HCT116 (cell line): ENCODE results near the gene AARS2. TPM values are rescaled to one million over a fixed set of nuclear protein-coding genes. Genes with fewer than 3 reads are reported as not detected.
A peak's percentile ranks its signal among the peaks of the same experiment; 100 is the strongest.

ENCODE experiments used
- ATAC-seq: fragments of 200-7000 bp; cut with Tn5 transposase; 2 replicates; pipeline ENCODE4 v1.9.1; 2020; ENCODE audit warnings: mild to moderate bottlenecking, moderate library complexity
- BruUV-seq: library from RNA; stranded (reverse); fragments of 400-500 nt; replicated peaks from 2 replicates; lab custom pipeline; 2021; lab: Mats Ljungman, UMichigan
- CTCF ChIA-PET: fragments of 300-600 bp; sonication (Branson Sonifier 250); formaldehyde crosslinking; loops from one replicate; lab custom pipeline; 2021; ENCODE audit warnings: antibody characterized with exemption; lab: Charles Lee
- POLR2A ChIA-PET: fragments of 300-600, 350-600 bp; sonication (Branson Sonifier 250); formaldehyde crosslinking; loops from one replicate; lab custom pipeline; 2021; ENCODE audit warnings: antibody characterized with exemption; lab: Charles Lee
- RAD21 ChIA-PET, 2 experiments: fragments of 300-600 bp; sonication (Branson Sonifier 250); formaldehyde crosslinking; loops; one replicate each; lab custom pipeline; 2023; ENCODE audit warnings: low total read pairs in 2 of 2; ENCODE audit not compliant: uncharacterized antibody in 2 of 2, unreplicated experiment in 2 of 2, low non-redundant PET in 1 of 2; lab: Charles Lee
- DNase-seq: peaks from one replicate; pipeline ENCODE4 v3.0.0-alpha.2; 2010; ENCODE audit warnings: low read depth, low spot score
- H2AFZ ChIP-seq: fragments of 200-600 bp; shearing (Covaris generic), sonication (generic); 2 replicates; pipeline ENCODE4 v1.6.1; 2017; ENCODE audit warnings: low read depth, mixed run types, mixed read lengths, antibody characterized with exemption, low read length; ENCODE audit not compliant: poor library complexity, severe bottlenecking
- H3K27ac ChIP-seq: 2 replicates; pipeline ENCODE4 v1.5.1; 2012; ENCODE audit warnings: low read depth, low read length
- H3K27me3 ChIP-seq: fragments of 200-600 bp; sonication (generic); 2 replicates; pipeline ENCODE4 v1.6.1; 2016; ENCODE audit warnings: mixed run types, low read length, mixed read lengths; ENCODE audit not compliant: insufficient read depth
- H3K36me3 ChIP-seq, 2 experiments: fragments of 200-500 bp in 1 of 2; fragments of 200-600 bp in 1 of 2; sonication (Bioruptor generic) in 1 of 2; sonication (generic) in 1 of 2; 2 replicates each; pipeline versions ENCODE4 v1.5.1 to v1.6.1; 2014 to 2016; ENCODE audit warnings: low read length in 2 of 2, inconsistent platforms in 1 of 2, mixed read lengths in 1 of 2, mixed run types in 1 of 2; ENCODE audit not compliant: insufficient read depth in 2 of 2, control insufficient read depth in 1 of 2
- H3K4me1 ChIP-seq, 2 experiments: fragments of 200-600 bp in 1 of 2; sonication (generic) in 1 of 2; 2 replicates each; pipeline versions ENCODE4 v1.5.1 to v1.6.1; 2012 to 2017; ENCODE audit warnings: low read length in 2 of 2, inconsistent platforms in 1 of 2, mild to moderate bottlenecking in 1 of 2, mixed read lengths in 1 of 2, mixed run types in 1 of 2, moderate library complexity in 1 of 2; ENCODE audit not compliant: insufficient read depth in 2 of 2, control insufficient read depth in 1 of 2
- H3K4me2 ChIP-seq: fragments of 200-600 bp; sonication (generic); 2 replicates; pipeline ENCODE4 v1.6.1; 2017; ENCODE audit warnings: mixed run types, low read length, mixed read lengths
- H3K4me3 ChIP-seq, 2 experiments: fragments of 200-600 bp in 1 of 2; sonication (generic) in 1 of 2; replicated peaks in 1 of 2; 2 replicates each; pipeline ENCODE4 v1.5.1; 2011 to 2016; ENCODE audit warnings: low read length in 2 of 2, control low read depth in 1 of 2, low read depth in 1 of 2, mild to moderate bottlenecking in 1 of 2, mixed read lengths in 1 of 2, mixed run types in 1 of 2
- H3K79me2 ChIP-seq: fragments of 200-600 bp; sonication (generic); 2 replicates; pipeline ENCODE4 v1.6.1; 2017; ENCODE audit warnings: mild to moderate bottlenecking, mixed run types, low read length, moderate library complexity, mixed read lengths; ENCODE audit not compliant: insufficient read depth
- H3K9ac ChIP-seq: fragments of 200-600 bp; sonication (generic); 2 replicates; pipeline ENCODE4 v1.6.1; 2016; ENCODE audit warnings: low read length, mixed read lengths
- H3K9me2 ChIP-seq: fragments of 200-600 bp; sonication (generic), shearing (Covaris generic); 2 replicates; pipeline ENCODE4 v1.6.1; 2017; ENCODE audit warnings: mixed run types, mild to moderate bottlenecking, moderate library complexity; ENCODE audit not compliant: insufficient read depth
- H3K9me3 ChIP-seq, 2 experiments: fragments of 200-500 bp in 1 of 2; fragments of 200-600 bp in 1 of 2; sonication (Bioruptor generic) in 1 of 2; sonication (generic) in 1 of 2; 2 replicates each; pipeline ENCODE4 v1.6.1; 2014 to 2017; ENCODE audit warnings: low read length in 2 of 2, mixed read lengths in 2 of 2, inconsistent platforms in 1 of 2, low read depth in 1 of 2, mild to moderate bottlenecking in 1 of 2, mixed run types in 1 of 2, moderate library complexity in 1 of 2; ENCODE audit not compliant: control insufficient read depth in 1 of 2, insufficient read depth in 1 of 2
- H4K20me1 ChIP-seq: fragments of 200-600 bp; sonication (generic), shearing (Covaris generic); 2 replicates; pipeline ENCODE4 v1.6.1; 2017; ENCODE audit warnings: mixed run types, mild to moderate bottlenecking, moderate library complexity; ENCODE audit not compliant: insufficient read depth
- CBX3 ChIP-seq: IDR thresholded peaks from 2 replicates; pipeline ENCODE4 v1.6.1; 2012; ENCODE audit warnings: low read depth
- CEBPB ChIP-seq: IDR thresholded peaks from 2 replicates; pipeline ENCODE4 v1.6.1; 2012; ENCODE audit warnings: low read depth
- EGR1 ChIP-seq: IDR thresholded peaks from 2 replicates; pipeline ENCODE4 v1.6.1; 2012; ENCODE audit warnings: low read depth
- ELF1 ChIP-seq: IDR thresholded peaks from 2 replicates; pipeline ENCODE4 v1.6.1; 2012; ENCODE audit warnings: low read depth, borderline replicate concordance
- EZH2 ChIP-seq: fragments of 200-600 bp; sonication (generic); IDR thresholded peaks from 2 replicates; pipeline ENCODE4 v1.6.1; 2017; ENCODE audit warnings: antibody characterized with exemption, mixed run types
- EZH2phosphoT487 ChIP-seq: fragments of 200-600 bp; IDR thresholded peaks from 2 replicates; pipeline ENCODE4 v1.6.1; 2018; ENCODE audit warnings: antibody characterized with exemption, borderline replicate concordance
- JUND ChIP-seq: IDR thresholded peaks from 2 replicates; pipeline ENCODE4 v1.6.1; 2012
- RAD21 ChIP-seq: IDR thresholded peaks from 2 replicates; pipeline ENCODE4 v1.6.1; 2012; ENCODE audit warnings: low read depth, mild to moderate bottlenecking
- SIN3A ChIP-seq: IDR thresholded peaks from 2 replicates; pipeline ENCODE4 v1.6.1; 2012; ENCODE audit warnings: low read depth
- SP1 ChIP-seq: IDR thresholded peaks from 2 replicates; pipeline ENCODE4 v1.6.1; 2012; ENCODE audit warnings: low read depth
- SRF ChIP-seq: IDR thresholded peaks from 2 replicates; pipeline ENCODE4 v1.6.1; 2012; ENCODE audit warnings: low read depth
- TCF7L2 ChIP-seq: IDR thresholded peaks from 2 replicates; pipeline ENCODE4 v1.7.0; 2011; ENCODE audit warnings: borderline replicate concordance, inconsistent platforms; ENCODE audit not compliant: insufficient read depth, insufficient read length; ENCODE audit errors: extremely low read depth
- YY1 ChIP-seq: IDR thresholded peaks from 2 replicates; pipeline ENCODE4 v1.6.1; 2011; ENCODE audit warnings: low read length, low read depth, moderate library complexity, mild to moderate bottlenecking; ENCODE audit not compliant: insufficient replicate concordance; ENCODE audit errors: extremely low read depth
- ZFX ChIP-seq: fragments of 450-650 bp; IDR thresholded peaks from 2 replicates; pipeline ENCODE4 v1.6.1; 2017
- ZNF274 ChIP-seq: fragments of 200-500 bp; sonication (Bioruptor generic); IDR thresholded peaks from 2 replicates; pipeline ENCODE4 v1.6.1; 2014; ENCODE audit warnings: mild to moderate bottlenecking, low read depth, low read length, inconsistent platforms
- intact Hi-C: fragments of 100-400 bp; cut with micrococcal nuclease; formaldehyde crosslinking; loops from 2 replicates; pipeline ENCODE4 v1.10.0; 2022
- total RNA-seq: library from RNA; stranded (reverse); gene quantifications from one replicate; pipeline ENCODE4 v1.2.1, GENCODE V29; 2021; ENCODE audit not compliant: unreplicated experiment

AARS2 gene
- total RNA-seq, 1 experiment from 2014 or later, result 14.9 TPM

- Histone ChIP-seq H3K36me3 (peaks cover 25 to 32% of the 10 kb centered on the region in 2 experiments; a peak in 3 of 4 replicates), H3K4me2 (peak overlapping the region; percentile 82), H4K20me1 (no peaks in the 10 kb centered on the region), H3K9me2 (no peaks in the 10 kb centered on the region), H3K79me2 (peaks cover 19% of the 10 kb centered on the region), H3K4me1 (peaks cover 6 to 16% of the 10 kb centered on the region in 2 experiments), H3K27ac (no peak overlapping the region), H2AFZ (no peak overlapping the region), H3K4me3 (peak overlapping the region; percentile 97 to 98), H3K27me3 (no peaks in the 10 kb centered on the region), H3K9ac (peak overlapping the region; percentile 86; the same call in 1 of the 2 replicates), H3K9me3 (no peaks in the 10 kb centered on the region)
- ATAC-seq (no peak), DNase-seq (no peak)
- ChIA-PET CTCF (no interaction called here), RAD21 (no interaction called here), POLR2A (no interaction called here)
- TF ChIP-seq EZH2 (no peak), ELF1 (no peak)
- no TSS peak for BruUV-seq
- intact Hi-C loops, result no loop called here
Observed at GRCh38 chr6:44311767-44312166, 1.4 kb downstream of the AARS2 start.

- no peak for TF ChIP-seq TCF7L2
- TF ChIP-seq YY1, result no peak
- no peak for TF ChIP-seq RAD21
- TF ChIP-seq EGR1, result no peak
- TF ChIP-seq SRF, result no peak
- TF ChIP-seq ZFX, result no peak
- TF ChIP-seq EZH2, result no peak
- TF ChIP-seq ELF1, result no peak
- TF ChIP-seq SIN3A, result no peak
- no peak for TF ChIP-seq EZH2phosphoT487
- no peak for TF ChIP-seq CBX3
- TF ChIP-seq ZNF274, result no peak
- TF ChIP-seq SP1, result no peak
- no peak for TF ChIP-seq CEBPB
- no peak for TF ChIP-seq JUND
- ChIA-PET RAD21 (no interaction called here), POLR2A (no interaction called here), CTCF (no interaction called here)
- peaks cover 19% of the 10 kb centered on the region for H3K79me2 ChIP-seq
- no peaks in the 10 kb centered on the region for H3K9me3 ChIP-seq
- ATAC-seq (no peak), DNase-seq (no peak)
- H3K4me2 ChIP-seq, result no peak overlapping the region
- H3K9me2 ChIP-seq, result no peaks in the 10 kb centered on the region
- H3K9ac ChIP-seq, result no peak overlapping the region
- H3K4me1 ChIP-seq, result peaks cover 6 to 16% of the 10 kb centered on the region in 2 experiments
- no peak overlapping the region for H3K4me3 ChIP-seq
- H3K27ac ChIP-seq, result no peak overlapping the region
- no peak overlapping the region for H2AFZ ChIP-seq
- no TSS peak for BruUV-seq
- no peaks in the 10 kb centered on the region for H3K27me3 ChIP-seq
- intact Hi-C loops, result no loop called here
- H3K36me3 ChIP-seq, result peaks cover 26 to 37% of the 10 kb centered on the region in 2 experiments; a peak in 3 of 4 replicates
- H4K20me1 ChIP-seq, result no peaks in the 10 kb centered on the region
Observed at GRCh38 chr6:44311304-44311703, 1.8 kb downstream of the AARS2 start.
